ENCODE measurements around the gene SUPT6H. TPM values are rescaled to one million over a fixed set of nuclear protein-coding genes. Genes with fewer than 3 reads are reported as not detected.
A peak's percentile ranks its signal among the peaks of the same experiment; 100 is the strongest.

The SUPT6H gene
- total and polyA plus RNA-seq, 2 of the 8 experiments (the other 6 are each of a cell fraction or from before 2014, with no cell fraction given): 32.0 to 59.9 TPM

DNA sequence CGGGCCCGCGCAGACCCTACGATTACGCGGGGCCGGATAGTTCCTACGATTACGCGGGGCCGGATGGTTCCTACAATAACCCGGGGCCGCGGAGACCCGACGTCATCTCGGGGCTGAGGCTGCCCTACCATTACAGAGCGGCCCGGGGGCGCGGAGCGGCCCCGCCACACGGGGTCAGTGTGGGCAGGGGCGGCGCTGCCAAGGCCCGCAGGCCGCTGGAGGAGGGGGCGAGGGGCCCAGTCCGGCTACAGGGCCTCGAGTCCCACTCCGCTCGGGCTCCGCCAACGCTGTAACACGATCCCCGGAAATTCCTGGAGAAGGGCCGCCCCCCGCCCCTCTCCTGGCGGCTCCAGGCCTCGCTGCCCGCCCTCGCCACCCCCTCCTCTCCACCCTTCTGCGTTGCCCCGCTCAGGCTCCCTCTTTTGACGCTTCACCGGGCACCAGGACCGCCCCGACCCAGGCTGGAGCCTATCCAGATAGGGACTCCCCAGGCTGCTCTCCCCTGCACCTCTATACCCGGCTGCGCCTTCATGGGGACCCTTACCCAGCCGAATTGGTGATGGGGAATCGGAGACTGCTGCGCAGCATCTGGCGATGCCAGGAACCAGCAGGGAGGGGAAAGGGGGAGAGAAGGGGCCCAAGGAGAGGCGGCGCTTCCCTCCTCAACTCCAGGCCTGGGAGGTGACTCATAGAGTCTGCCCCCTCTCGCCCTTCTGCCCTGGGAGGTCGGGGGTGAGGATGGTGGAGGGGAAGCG is 55.8 kb downstream of the SUPT6H start, which contains the start of gene RAB34:
RAB34 (minus strand) TSS at position 291 of the 755 bp plus-strand sequence. CDS start 602 bp downstream, outside the sequence.
- H3K4me2 ChIP-seq (ENCODE audit: insufficient read depth in 1 of 2, low read depth in 2 of 2, low read length in 2 of 2): peak within 1 kb of the TSS; percentile 87 to 99
- WGBS, 2 experiments (ENCODE audit: extremely low coverage in 1 of 2, insufficient coverage in 1 of 2, insufficient read length in 1 of 2, insufficient replicate concordance in 2 of 2, low coverage in 1 of 2, low lambda C conversion rate in 2 of 2, missing lambda C conversion rate in 1 of 2): 2% methylated on average over 16 of the region's 60 CpGs; no CpG with 5 or more reads in 1 of the 2 experiments
- no peak for TF ChIP-seq ATF2 (IDR thresholded peaks at IDR 0.05; ENCODE audit: low read length)
- TF ChIP-seq TCF12 (IDR thresholded peaks at IDR 0.05; ENCODE audit: low read depth, low read length): 0 out of 2 replicates have a peak, but pooled peaks have one; percentile 21
- no peak for TF ChIP-seq CBX8 (IDR thresholded peaks at IDR 0.05; ENCODE audit: borderline replicate concordance, low read depth, low read length)
- 0 out of 2 replicates have a peak, but pooled peaks have one; percentile 3 for TF ChIP-seq ATF3 (IDR thresholded peaks at IDR 0.05; ENCODE audit: insufficient read depth, low read depth, low read length)
- TF ChIP-seq NANOG (IDR thresholded peaks at IDR 0.05; ENCODE audit: insufficient read depth, low read depth, low read length, poor library complexity, severe bottlenecking): no peak
- TF ChIP-seq RAD21 (IDR thresholded peaks at IDR 0.05 in 1 of 2, conservative IDR thresholded peaks at IDR 0.05 in 1 of 2; ENCODE audit: low read depth in 2 of 2, low read length in 2 of 2): peak in 1 of 2 experiments; percentile 12; a peak in 1 of 4 replicates
- peak; percentile 90 for TF ChIP-seq JUND (IDR thresholded peaks at IDR 0.05; ENCODE audit: low read length)
- TF ChIP-seq POLR2AphosphoS5 (IDR thresholded peaks at IDR 0.05; ENCODE audit: low read depth, low read length): peak; percentile 59

More for the DNA sequence above, 55.8 kb downstream of the SUPT6H start, which contains the start of gene RAB34:
- H3K79me2 ChIP-seq (ENCODE audit: control insufficient read depth in 1 of 2, insufficient read depth in 2 of 2, low read length in 2 of 2): peaks cover 8 to 47% of the 10 kb centered on the region in 2 experiments
- CTCF ChIA-PET (ENCODE audit: partially characterized antibody): interaction anchor here (0.9 to 2.9 kb wide), 3 partner anchors 9 to 28 kb away, joined by 3 to 20 read pairs (median 3); partner anchors contain the start of gene TLCD1
- H4K8ac ChIP-seq (ENCODE audit: extremely low read depth, insufficient read depth, low read length): peak within 1 kb of the TSS; percentile 90
- H2BK20ac ChIP-seq (ENCODE audit: low read length): peak within 1 kb of the TSS; percentile 56
- peak within 1 kb of the TSS; percentile 77 for H3K27ac ChIP-seq (ENCODE audit: low read depth, low read length)
- POLR2A ChIA-PET (ENCODE audit: partially characterized antibody): interaction anchor here (0.9 to 10.5 kb wide), 7 partner anchors 7 to 1193 kb away, joined by 3 to 258 read pairs (median 30); partner anchors contain the start of genes NEK8, RPL23A and TLCD1
- H3K18ac ChIP-seq (ENCODE audit: extremely low read depth, low read length): peak within 1 kb of the TSS; percentile 99
- peak within 1 kb of the TSS; percentile 96 for H2BK120ac ChIP-seq (replicated peaks; ENCODE audit: low read depth, low read length)
- peaks cover 13% of the 10 kb centered on the region; the same call in 1 of the 2 replicates for H3K79me1 ChIP-seq (ENCODE audit: low read depth, low read length)
- H2BK5ac ChIP-seq (ENCODE audit: low read depth, low read length): peak within 1 kb of the TSS; percentile 99
- DNase-seq (ENCODE audit: low read depth in 1 of 2, low spot score in 2 of 2) (peak; percentile 80 to 92), FAIRE-seq (no peak)
- H3K56ac ChIP-seq (replicated peaks; ENCODE audit: insufficient read length, low read depth, low read length): peak within 1 kb of the TSS; percentile 74
- peak within 1 kb of the TSS; percentile 75 for H2BK12ac ChIP-seq (ENCODE audit: low read depth, low read length)
- peak within 1 kb of the TSS; percentile 76 to 92 (median 81) for H3K9ac ChIP-seq (replicated peaks in 1 of 4; ENCODE audit: extremely low read depth in 1 of 4, low read depth in 3 of 4, low read length in 3 of 4)
- peak within 1 kb of the TSS; percentile 76 for H2AK5ac ChIP-seq (ENCODE audit: low read depth, low read length)
- H4K5ac ChIP-seq (ENCODE audit: insufficient read length, low read depth, low read length): peak within 1 kb of the TSS; percentile 95
- peak within 1 kb of the TSS; percentile 79 for H4K91ac ChIP-seq (replicated peaks; ENCODE audit: insufficient read length, low read length)
- no peak within 1 kb of the TSS for H3K23ac ChIP-seq (ENCODE audit: insufficient read length)
- peak within 1 kb of the TSS; percentile 95 for H2BK15ac ChIP-seq (ENCODE audit: low read length)
- H4K20me1 ChIP-seq (replicated peaks in 1 of 2; ENCODE audit: control insufficient read depth in 1 of 2, insufficient read depth in 2 of 2, low read length in 2 of 2): peaks cover 6 to 18% of the 10 kb centered on the region in 2 experiments
- H3K4me3 ChIP-seq (ENCODE audit: extremely low read depth in 1 of 4, insufficient read depth in 2 of 4, low read depth in 3 of 4, low read length in 4 of 4): peak within 1 kb of the TSS; percentile 95 to 100 (median 98)
- H3K36me3 ChIP-seq (ENCODE audit: control insufficient read depth in 2 of 4, insufficient read depth in 4 of 4, low read length in 3 of 4): peaks cover 18 to 44% (median 31%) of the 10 kb centered on the region in 4 experiments
- no peak within 1 kb of the TSS; the same call in 1 of the 2 replicates for H2AFZ ChIP-seq (ENCODE audit: low read length)
- H3K14ac ChIP-seq (ENCODE audit: insufficient read length): no peak within 1 kb of the TSS
- peaks cover 4 to 14% (median 8%) of the 10 kb centered on the region in 4 experiments for H3K4me1 ChIP-seq (replicated peaks in 1 of 4; ENCODE audit: control insufficient read depth in 3 of 4, insufficient read depth in 4 of 4, low read length in 3 of 4)
- peaks cover 19% of the 10 kb centered on the region for H3K23me2 ChIP-seq (ENCODE audit: low read depth, low read length)
- no peaks in the 10 kb centered on the region for H3K27me3 ChIP-seq (replicated peaks in 1 of 4; ENCODE audit: control insufficient read depth in 3 of 4, extremely low read depth in 1 of 4, insufficient read depth in 3 of 4, low read length in 3 of 4)
- H3K4ac ChIP-seq (replicated peaks; ENCODE audit: insufficient read length, low read depth, low read length): peak within 1 kb of the TSS; percentile 98
- H3K9me3 ChIP-seq (ENCODE audit: insufficient read depth in 2 of 2, low read depth in 1 of 2, low read length in 1 of 2): no peaks in the 10 kb centered on the region

Data from H1 (cell line).